Thoracic aorta (tissue), 2 donors: ENCODE measurements around the gene ADGRF1. TPM values are rescaled to one million over a fixed set of nuclear protein-coding genes. Genes with fewer than 3 reads are reported as not detected.

Source experiments
- ATAC-seq: fragments of 150-250 bp; one replicate; pipeline ENCODE4 v1.8.0; 2017; ENCODE audit warnings: low read depth; ENCODE audit not compliant: insufficient number of reproducible peaks, low FRiP score
- DNase-seq: peaks from one replicate; pipeline ENCODE4 v3.0.0-alpha.2; 2020; ENCODE audit warnings: low spot score
- H3K27ac ChIP-seq, 2 donors: fragments of 200-600 bp; sonication (generic); 1 replicate in 1 of 2; 2 replicates in 1 of 2; pipeline ENCODE4 v1.5.1; 2016; ENCODE audit warnings: mild to moderate bottlenecking in 2 of 2, moderate library complexity in 2 of 2
- H3K27me3 ChIP-seq: fragments of 200-600 bp; sonication (generic); replicated peaks from 2 replicates; pipeline ENCODE4 v1.6.0; 2016; ENCODE audit warnings: mild to moderate bottlenecking; ENCODE audit not compliant: insufficient read depth
- H3K36me3 ChIP-seq: fragments of 200-600 bp; sonication (generic); one replicate; pipeline ENCODE4 v1.5.1; 2016
- H3K4me1 ChIP-seq, 2 donors: fragments of 200-600 bp; sonication (generic); 1 replicate in 1 of 2; 2 replicates in 1 of 2; pipeline versions ENCODE4 v1.5.1 to v1.6.0; 2016; ENCODE audit warnings: low read depth in 2 of 2, mild to moderate bottlenecking in 1 of 2; ENCODE audit not compliant: control insufficient read depth in 1 of 2
- H3K4me3 ChIP-seq: fragments of 200-600 bp; sonication (generic); 2 replicates; pipeline ENCODE4 v1.5.1; 2016; ENCODE audit warnings: mild to moderate bottlenecking
- H3K9me3 ChIP-seq: fragments of 200-600 bp; sonication (generic); 2 replicates; pipeline ENCODE4 v1.5.1; 2016
- total RNA-seq, 2 donors: library from RNA; depleted of rRNA; stranded (reverse); fragments of >200 nt; gene quantifications; one replicate each; pipeline versions ENCODE4 v1.1.0 to v1.2.3, GENCODE V29; 2016
- TF ChIP-seq, protein P1 (sequence below): fragments of 200-600 bp; sonication (generic); IDR thresholded peaks from one replicate; pipeline ENCODE4 v1.5.1; 2019; ENCODE audit warnings: antibody characterized with exemption

Gene ADGRF1
- total RNA-seq, 2 donors from 2014 or later: not detected

DNA sequence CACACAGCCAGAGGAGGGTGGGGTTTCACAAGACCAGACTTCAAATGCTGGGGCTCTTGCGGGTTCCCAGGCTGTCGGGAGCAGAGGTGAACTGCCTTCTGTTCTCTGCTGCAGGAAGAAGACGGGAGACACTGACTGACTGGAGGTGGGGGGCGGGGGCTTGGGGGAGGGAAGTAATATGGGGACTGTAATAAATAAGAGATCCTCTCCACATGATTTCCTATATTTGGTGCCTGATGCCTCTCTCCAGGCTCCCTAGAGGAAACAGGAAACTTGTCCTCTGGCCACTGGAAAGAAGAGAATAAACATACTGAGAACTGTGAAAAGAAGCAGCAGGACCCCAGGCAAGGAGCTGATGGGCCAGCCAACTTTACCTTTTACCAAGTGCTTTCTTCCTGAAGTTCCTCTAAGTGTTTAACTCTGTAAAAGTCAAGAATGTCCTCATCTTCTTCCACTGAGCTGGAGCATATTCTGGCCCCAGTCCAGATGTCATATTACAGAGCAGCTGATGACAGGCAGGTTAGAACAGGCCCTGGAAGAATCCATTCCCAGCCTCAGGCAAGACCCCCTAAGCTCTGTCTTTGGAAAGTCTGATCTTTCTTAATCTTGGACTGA lies 87.2 kb downstream of the ADGRF1 start:
- Histone ChIP-seq H3K27ac (no peak overlapping the region), H3K4me3 (no peak overlapping the region), H3K9me3 (no peaks in the 10 kb centered on the region), H3K4me1 (no peaks in the 10 kb centered on the region), H3K36me3 (no peaks in the 10 kb centered on the region), H3K27me3 (no peaks in the 10 kb centered on the region)
- DNase-seq (no peak), ATAC-seq (no peak)
- TF ChIP-seq, protein P1, sequence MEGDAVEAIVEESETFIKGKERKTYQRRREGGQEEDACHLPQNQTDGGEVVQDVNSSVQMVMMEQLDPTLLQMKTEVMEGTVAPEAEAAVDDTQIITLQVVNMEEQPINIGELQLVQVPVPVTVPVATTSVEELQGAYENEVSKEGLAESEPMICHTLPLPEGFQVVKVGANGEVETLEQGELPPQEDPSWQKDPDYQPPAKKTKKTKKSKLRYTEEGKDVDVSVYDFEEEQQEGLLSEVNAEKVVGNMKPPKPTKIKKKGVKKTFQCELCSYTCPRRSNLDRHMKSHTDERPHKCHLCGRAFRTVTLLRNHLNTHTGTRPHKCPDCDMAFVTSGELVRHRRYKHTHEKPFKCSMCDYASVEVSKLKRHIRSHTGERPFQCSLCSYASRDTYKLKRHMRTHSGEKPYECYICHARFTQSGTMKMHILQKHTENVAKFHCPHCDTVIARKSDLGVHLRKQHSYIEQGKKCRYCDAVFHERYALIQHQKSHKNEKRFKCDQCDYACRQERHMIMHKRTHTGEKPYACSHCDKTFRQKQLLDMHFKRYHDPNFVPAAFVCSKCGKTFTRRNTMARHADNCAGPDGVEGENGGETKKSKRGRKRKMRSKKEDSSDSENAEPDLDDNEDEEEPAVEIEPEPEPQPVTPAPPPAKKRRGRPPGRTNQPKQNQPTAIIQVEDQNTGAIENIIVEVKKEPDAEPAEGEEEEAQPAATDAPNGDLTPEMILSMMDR: no peak

DNA sequence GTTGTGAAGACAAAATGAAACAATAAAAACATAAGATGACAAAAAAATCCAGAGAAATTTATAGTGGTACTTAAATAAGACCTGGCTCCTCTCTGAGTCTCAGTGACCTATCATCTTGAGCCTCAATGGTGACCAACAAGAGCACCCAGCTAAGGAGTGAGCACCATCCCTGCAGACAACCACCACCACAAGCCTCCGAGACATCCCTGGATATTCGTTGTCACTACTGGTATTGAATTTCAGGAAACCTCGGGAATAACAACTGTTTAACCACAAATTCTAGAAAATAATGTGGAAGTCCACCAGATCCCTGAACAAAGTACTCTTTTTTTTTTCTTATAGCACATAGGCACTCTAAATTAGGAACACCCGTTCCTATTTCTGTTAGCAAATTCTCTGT lies 88.2 kb downstream of the ADGRF1 start:
- H3K27me3 ChIP-seq: no peaks in the 10 kb centered on the region
- DNase-seq: no peak
- TF ChIP-seq, protein P1: no peak
- H3K9me3 ChIP-seq: no peaks in the 10 kb centered on the region
- ATAC-seq: no peak
- peaks cover 5 to 10% of the 10 kb centered on the region in 2 donors for H3K4me1 ChIP-seq
- no peak overlapping the region for H3K27ac ChIP-seq
- H3K36me3 ChIP-seq: no peaks in the 10 kb centered on the region
- H3K4me3 ChIP-seq: no peak overlapping the region

DNA sequence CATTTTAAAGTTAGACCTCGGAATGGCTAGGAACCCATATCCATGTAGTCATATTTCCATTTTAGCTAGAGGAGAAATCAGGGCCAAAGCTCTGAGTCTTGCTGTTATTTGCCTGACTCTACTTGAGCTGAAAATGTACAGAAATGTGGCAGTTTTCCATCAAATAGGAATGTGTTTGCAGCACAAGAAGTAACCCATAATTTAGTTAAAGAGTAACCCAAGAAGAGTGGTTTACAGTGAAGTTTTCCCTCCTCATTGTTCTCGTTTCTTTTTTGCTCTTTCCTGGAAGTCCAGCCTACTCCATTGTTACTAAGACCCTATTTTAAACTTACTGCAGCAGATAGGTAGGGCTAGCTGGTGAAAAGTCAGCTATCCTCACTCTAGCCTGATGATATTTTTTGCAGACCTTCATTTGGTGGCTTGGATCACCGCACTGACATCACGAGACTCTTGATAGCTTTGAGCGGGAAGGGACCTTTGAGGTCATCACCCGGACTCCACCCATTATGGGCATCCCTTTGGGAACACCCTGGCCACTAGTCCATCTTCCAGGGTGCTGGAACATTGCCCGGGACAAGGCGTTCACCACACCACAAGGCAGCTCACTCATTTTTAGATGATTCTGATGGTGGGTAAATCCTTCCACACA lies 92.4 kb downstream of the ADGRF1 start:
- no peaks in the 10 kb centered on the region for H3K36me3 ChIP-seq
- peaks cover 5 to 10% of the 10 kb centered on the region in 2 donors for H3K4me1 ChIP-seq
- TF ChIP-seq, protein P1: no peak
- H3K27ac ChIP-seq: no peak overlapping the region
- no peak for ATAC-seq
- DNase-seq: no peak
- H3K4me3 ChIP-seq: no peak overlapping the region
- no peaks in the 10 kb centered on the region for H3K27me3 ChIP-seq
- H3K9me3 ChIP-seq: no peaks in the 10 kb centered on the region

DNA sequence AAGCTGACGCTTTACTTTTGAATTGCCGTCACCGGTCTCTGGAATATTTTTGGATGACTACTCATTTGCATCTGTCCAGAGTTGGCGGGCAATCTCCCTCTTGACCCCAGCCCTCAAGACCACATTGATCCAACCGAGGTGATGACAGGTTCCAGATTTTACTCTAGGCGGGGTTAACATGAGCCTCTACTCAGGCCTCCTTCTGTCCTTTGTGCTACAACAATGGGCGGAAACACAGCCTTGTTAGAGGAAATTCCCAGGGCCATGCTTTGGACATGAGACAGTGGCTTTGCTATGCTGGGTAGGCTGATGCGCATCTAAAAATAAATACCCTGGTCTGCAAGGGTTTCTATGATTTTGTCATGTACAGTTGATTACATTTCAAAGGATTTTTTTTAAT lies 93.4 kb downstream of the ADGRF1 start:
- H3K9me3 ChIP-seq: no peaks in the 10 kb centered on the region
- H3K4me3 ChIP-seq: no peak overlapping the region
- no peaks in the 10 kb centered on the region for H3K36me3 ChIP-seq
- DNase-seq (no peak), ATAC-seq (no peak)
- TF ChIP-seq, protein P1: no peak
- H3K4me1 ChIP-seq: peaks cover 5 to 10% of the 10 kb centered on the region in 2 donors
- H3K27ac ChIP-seq: no peak overlapping the region
- H3K27me3 ChIP-seq: no peaks in the 10 kb centered on the region

Other genes starting within 250 kb of the ADGRF1 start
- gene MEP1A, start 248.9 kb downstream of the ADGRF1 start, total RNA-seq: not detected
- gene ADGRF5, start 120.4 kb downstream of the ADGRF1 start, total RNA-seq: 10 to 100 TPM; 13.5 to 18.1 TPM